Urinary bladder (tissue), 4 donors: ENCODE measurements around the gene GAGE12F. TPM values are rescaled to one million over a fixed set of nuclear protein-coding genes. Genes with fewer than 3 reads are reported as not detected.
"Not testable (repeated sequence)": the region's sequence is repeated elsewhere in the genome, so short reads cannot be mapped to it uniquely, and the experiment has no call there.

Source experiments
- DNase-seq: peaks from one replicate; pipeline ENCODE4 v3.0.0-alpha.2; 2015; ENCODE audit errors: extremely low spot score
- H3K27ac ChIP-seq: one replicate; pipeline ENCODE4 v1.5.1; 2013; ENCODE audit warnings: low read depth, mild to moderate bottlenecking, moderate library complexity
- H3K36me3 ChIP-seq: one replicate; pipeline ENCODE4 v1.6.1; 2013; ENCODE audit warnings: mild to moderate bottlenecking, moderate library complexity; ENCODE audit not compliant: insufficient read depth
- H3K4me1 ChIP-seq: one replicate; pipeline ENCODE4 v1.6.1; 2013; ENCODE audit warnings: mild to moderate bottlenecking, moderate library complexity; ENCODE audit not compliant: insufficient read depth
- H3K4me3 ChIP-seq: one replicate; pipeline ENCODE4 v1.5.1; 2013; ENCODE audit warnings: low read depth, low read length
- WGBS: extraction: QIAGEN DNeasy Blood & Tissue Kit; methylation state at CpG from one replicate; pipeline ENCODE4 v1.1.7; 2013; 5-methylcytosine and 5-hydroxymethylcytosine counted together
- polyA plus RNA-seq: library from polyadenylated mRNA; stranded (reverse); fragments of 200-250 nt; gene quantifications from one replicate; pipeline ENCODE4 v1.2.3, GENCODE V29; 2013
- total RNA-seq: library from RNA; depleted of rRNA; stranded (reverse); fragments of >200 nt; gene quantifications from one replicate; pipeline ENCODE4 v1.2.3, GENCODE V29; 2014
- donor health status: healthy with polysubstance abuse.
- donor health status: healthy.

The GAGE12F gene
- total RNA-seq, result not detected
- polyA plus RNA-seq, result not detected

- not testable (repeated sequence) for H3K27ac ChIP-seq, H3K4me3 ChIP-seq, H3K4me1 ChIP-seq, DNase-seq, H3K36me3 ChIP-seq
- WGBS, result no CpG with 5 or more reads among the region's 16 CpGs
Measured at GRCh38 chrX:49560542-49560941, at the start of gene GAGE12F. Gene GAGE12F, plus strand, starts transcription at chrX:49560842. Its CDS starts 1,155 bp downstream, at chrX:49561997.

- not testable (repeated sequence) for H3K4me1 ChIP-seq, DNase-seq, H3K4me3 ChIP-seq, H3K27ac ChIP-seq, H3K36me3 ChIP-seq
- no CpG with 5 or more reads among the region's 16 CpGs for WGBS
Measured at GRCh38 chrX:49531877-49532276, 28.8 kb upstream of the GAGE12F start, which contains the start of gene GAGE12C. Gene GAGE12C, plus strand, starts transcription at chrX:49532177. Its CDS starts 1,155 bp downstream, at chrX:49533332.

- WGBS, result no CpG with 5 or more reads among the region's 16 CpGs
- not testable (repeated sequence) for H3K27ac ChIP-seq, H3K36me3 ChIP-seq, H3K4me3 ChIP-seq, H3K4me1 ChIP-seq, DNase-seq
Measured at GRCh38 chrX:49541433-49541832, 19.2 kb upstream of the GAGE12F start, which contains the start of gene GAGE12D. Gene GAGE12D, plus strand, starts transcription at chrX:49541733. Its CDS starts 1,155 bp downstream, at chrX:49542888.

GRCh38 chrX:49550989-49551388, 9.7 kb upstream of the GAGE12F start, which contains the start of gene GAGE12E:
Gene GAGE12E, plus strand, starts transcription at chrX:49551289. Its CDS starts 1,155 bp downstream, at chrX:49552444.
- WGBS, result no CpG with 5 or more reads among the region's 16 CpGs
- H3K27ac ChIP-seq, H3K4me1 ChIP-seq, H3K4me3 ChIP-seq, H3K36me3 ChIP-seq, DNase-seq: not testable (repeated sequence)

GRCh38 chrX:49568728-49569127, 8.1 kb downstream of the GAGE12F start:
- H3K36me3 ChIP-seq, H3K27ac ChIP-seq, H3K4me1 ChIP-seq, DNase-seq, H3K4me3 ChIP-seq: not testable (repeated sequence)
- no CpG with 5 or more reads among the region's 11 CpGs for WGBS

- not testable (repeated sequence) for H3K36me3 ChIP-seq, H3K4me3 ChIP-seq, H3K27ac ChIP-seq, H3K4me1 ChIP-seq, DNase-seq
- no CpG with 5 or more reads among the region's 13 CpGs for WGBS
Measured at GRCh38 chrX:49569152-49569551, 8.5 kb downstream of the GAGE12F start.

GRCh38 chrX:49570100-49570499, 9.5 kb downstream of the GAGE12F start, which contains the start of gene GAGE12G:
Gene GAGE12G, plus strand, starts transcription at chrX:49570400. Its CDS starts 1,155 bp downstream, at chrX:49571555.
- not testable (repeated sequence) for H3K4me3 ChIP-seq, H3K36me3 ChIP-seq, H3K27ac ChIP-seq, DNase-seq, H3K4me1 ChIP-seq
- no CpG with 5 or more reads among the region's 16 CpGs for WGBS

GRCh38 chrX:49579649-49580048, 19.0 kb downstream of the GAGE12F start, which contains the start of gene GAGE12H:
Gene GAGE12H, plus strand, starts transcription at chrX:49579949. Its CDS starts 1,155 bp downstream, at chrX:49581104.
- not testable (repeated sequence) for H3K27ac ChIP-seq, H3K4me3 ChIP-seq, DNase-seq, H3K4me1 ChIP-seq, H3K36me3 ChIP-seq
- no CpG with 5 or more reads among the region's 16 CpGs for WGBS

- H3K36me3 ChIP-seq, H3K4me3 ChIP-seq, H3K27ac ChIP-seq, H3K4me1 ChIP-seq, DNase-seq: not testable (repeated sequence)
- no CpG with 5 or more reads among the region's 16 CpGs for WGBS
Measured at GRCh38 chrX:49589196-49589595, 28.6 kb downstream of the GAGE12F start, which contains the start of gene GAGE2A. Gene GAGE2A, plus strand, starts transcription at chrX:49589496. Its CDS starts 1,155 bp downstream, at chrX:49590651.

GRCh38 chrX:49589769-49590478, 29.3 kb downstream of the GAGE12F start:
- 93% methylated on average over 24 of the region's 37 CpGs for WGBS
- not testable (repeated sequence) for H3K27ac ChIP-seq, H3K4me1 ChIP-seq, H3K4me3 ChIP-seq, DNase-seq, H3K36me3 ChIP-seq

- H3K4me1 ChIP-seq, H3K4me3 ChIP-seq, H3K27ac ChIP-seq, H3K36me3 ChIP-seq, DNase-seq: not testable (repeated sequence)
- 95% methylated on average over 10 of the region's 17 CpGs for WGBS
Measured at GRCh38 chrX:49590488-49590887, 29.8 kb downstream of the GAGE12F start.

- H3K36me3 ChIP-seq, H3K4me3 ChIP-seq, H3K4me1 ChIP-seq, DNase-seq, H3K27ac ChIP-seq: not testable (repeated sequence)
- no CpG with 5 or more reads among the region's 16 CpGs for WGBS
Measured at GRCh38 chrX:49598720-49599119, 38.1 kb downstream of the GAGE12F start, which contains the start of gene GAGE1. Gene GAGE1, plus strand, starts transcription at chrX:49599020. Its CDS starts 1,155 bp downstream, at chrX:49600175.

GRCh38 chrX:49610718-49611310, 50.2 kb downstream of the GAGE12F start:
- Histone ChIP-seq H3K27ac (peak overlapping the region; percentile 2), H3K36me3 (no peaks in the 10 kb centered on the region), H3K4me3 (no peak overlapping the region), H3K4me1 (no peaks in the 10 kb centered on the region)
- no peak for DNase-seq
- 14% methylated on average over 7 of the region's 7 CpGs for WGBS
